B cell (primary cell): ENCODE data around the gene PCDH8. TPM values are rescaled to one million over a fixed set of nuclear protein-coding genes. Genes with fewer than 3 reads are reported as not detected.
A peak's percentile ranks its signal among the peaks of the same experiment; 100 is the strongest.

Source experiments
- ATAC-seq: fragments of 200-7000 bp; cut with Tn5 transposase; one replicate; pipeline ENCODE4 v1.10.0; 2021; ENCODE audit warnings: low read depth, mild to moderate bottlenecking, moderate number of reproducible peaks, moderate library complexity
- CTCF ChIA-PET: fragments of 350-600 bp; sonication (Branson Sonifier 250); formaldehyde crosslinking; loops from one replicate; lab custom pipeline; 2021; ENCODE audit warnings: antibody characterized with exemption, inconsistent platforms; lab: Charles Lee
- POLR2A ChIA-PET: fragments of 350-600 bp; sonication (Branson Sonifier 250); formaldehyde crosslinking; loops from one replicate; lab custom pipeline; 2021; ENCODE audit warnings: antibody characterized with exemption; lab: Charles Lee
- DNase-seq: peaks from one replicate; pipeline ENCODE4 v3.0.0; 2013
- H2AFZ ChIP-seq: 2 replicates; pipeline ENCODE4 v1.6.1; 2012; ENCODE audit warnings: mild to moderate bottlenecking, low read depth, low read length; ENCODE audit not compliant: insufficient read depth, poor library complexity, severe bottlenecking
- H3K27ac ChIP-seq, 2 donors: 1 replicate in 1 of 2; 2 replicates in 1 of 2; pipeline ENCODE4 v1.5.1; 2012 to 2013; ENCODE audit warnings: low read length in 2 of 2, mild to moderate bottlenecking in 2 of 2, moderate library complexity in 1 of 2
- H3K27me3 ChIP-seq, 4 experiments: fragments of 200-600 bp in 1 of 4; sonication (generic) in 1 of 4; replicated peaks in 1 of 4; 1 replicate in 2 of 4; 2 replicates in 2 of 4; pipeline versions ENCODE4 v1.6.1 to v1.7.0; 2013 to 2016; ENCODE audit warnings: low read length in 3 of 4, mild to moderate bottlenecking in 2 of 4, mixed read lengths in 1 of 4, moderate library complexity in 1 of 4; ENCODE audit not compliant: insufficient read depth in 4 of 4, control insufficient read depth in 3 of 4; ENCODE audit errors: control extremely low read depth in 1 of 4
- H3K36me3 ChIP-seq, 2 experiments: replicated peaks in 1 of 2; 1 replicate in 1 of 2; 2 replicates in 1 of 2; pipeline versions ENCODE4 v1.6.1 to v1.7.1; 2013; ENCODE audit warnings: low read length in 1 of 2; ENCODE audit not compliant: insufficient read depth in 2 of 2, control insufficient read depth in 1 of 2; ENCODE audit errors: control extremely low read depth in 1 of 2, extremely low read depth in 1 of 2
- H3K4me1 ChIP-seq, 2 donors: fragments of 200-600 bp in 1 of 2; sonication (generic) in 1 of 2; 1 replicate in 1 of 2; 2 replicates in 1 of 2; pipeline versions ENCODE4 v1.5.1 to v1.6.1; 2013 to 2017; ENCODE audit warnings: low read length in 2 of 2; ENCODE audit not compliant: control insufficient read depth in 2 of 2, insufficient read depth in 2 of 2
- H3K4me2 ChIP-seq: replicated peaks from 2 replicates; pipeline ENCODE3; 2012; ENCODE audit warnings: mild to moderate bottlenecking, low read depth, low read length; ENCODE audit not compliant: poor library complexity, severe bottlenecking
- H3K4me3 ChIP-seq, 5 experiments: fragments of 200-600 bp in 1 of 5; sonication (generic) in 1 of 5; 1 replicate in 3 of 5; 2 replicates in 2 of 5; pipeline versions ENCODE4 v1.5.1 to v1.7.0; 2011 to 2016; ENCODE audit warnings: low read length in 4 of 5, mild to moderate bottlenecking in 4 of 5, low read depth in 2 of 5, control low read depth in 1 of 5, moderate library complexity in 1 of 5; ENCODE audit not compliant: insufficient read depth in 1 of 5; ENCODE audit errors: control extremely low read depth in 1 of 5, extremely low read depth in 1 of 5
- H3K79me2 ChIP-seq: fragments of 200-600 bp; sonication (generic); one replicate; pipeline ENCODE4 v1.6.0; 2016; ENCODE audit warnings: low read length; ENCODE audit not compliant: control insufficient read depth, insufficient read depth
- H3K9ac ChIP-seq: fragments of 200-600 bp; sonication (generic); 2 replicates; pipeline ENCODE4 v1.6.1; 2017; ENCODE audit warnings: mild to moderate bottlenecking, low read length, moderate library complexity
- H3K9me3 ChIP-seq, 3 donors: one replicate each; pipeline versions ENCODE4 v1.6.1 to v1.7.1; 2013; ENCODE audit warnings: low read length in 2 of 3; ENCODE audit not compliant: control insufficient read depth in 2 of 3, insufficient read depth in 1 of 3; ENCODE audit errors: control extremely low read depth in 1 of 3
- H4K20me1 ChIP-seq: 2 replicates; pipeline ENCODE4 v1.6.0; 2012; ENCODE audit warnings: mild to moderate bottlenecking, low read length; ENCODE audit not compliant: insufficient read depth, control insufficient read depth, poor library complexity, severe bottlenecking
- H3K27ac Mint-ChIP-seq: one replicate; pipeline ENCODE4 v1.8.0; 2021; ENCODE audit warnings: mixed read lengths
- H3K27me3 Mint-ChIP-seq: one replicate; pipeline ENCODE4 v1.8.0; 2021; ENCODE audit warnings: mixed read lengths
- H3K4me1 Mint-ChIP-seq: one replicate; pipeline ENCODE4 v1.8.0; 2021; ENCODE audit warnings: mixed read lengths
- H3K4me3 Mint-ChIP-seq: one replicate; pipeline ENCODE4 v1.8.0; 2021; ENCODE audit warnings: mixed read lengths
- H3K9me3 Mint-ChIP-seq: one replicate; pipeline ENCODE4 v1.8.0; 2022; ENCODE audit warnings: mixed read lengths; ENCODE audit not compliant: insufficient read depth
- CTCF ChIP-seq: fragments of 200-600 bp; IDR thresholded peaks from one replicate; pipeline ENCODE4 v1.8.0; 2022; ENCODE audit warnings: antibody characterized with exemption, mild to moderate bottlenecking
- EZH2 ChIP-seq: IDR thresholded peaks from 2 replicates; pipeline ENCODE4 v1.6.1; 2012; ENCODE audit warnings: borderline replicate concordance, low read depth, mild to moderate bottlenecking, moderate library complexity, low read length; ENCODE audit not compliant: insufficient read depth, poor library complexity, severe bottlenecking
- WGBS: methylation state at CpG from one replicate; pipeline ENCODE4 v1.1.5; 2013; ENCODE audit warnings: missing lambda C conversion rate; ENCODE audit not compliant: insufficient coverage; 5-methylcytosine and 5-hydroxymethylcytosine counted together
- intact Hi-C: fragments of 100-400 bp; cut with micrococcal nuclease; formaldehyde crosslinking; loops from one replicate; pipeline ENCODE4 v1.10.0; 2022
- polyA plus RNA-seq: library from polyadenylated mRNA; depleted of rRNA; stranded (reverse); fragments of >200 nt; gene quantifications from 2 replicates; pipeline ENCODE4 v1.2.3, GENCODE V29; 2012
- total RNA-seq, 2 donors: library from RNA; stranded (reverse); fragments of 120-200 nt in 1 of 2; gene quantifications; 1 replicate in 1 of 2; 2 replicates in 1 of 2; pipeline versions ENCODE4 v1.2.3 to v1.2.4, GENCODE V29; 2013 to 2022

Gene PCDH8
- total and polyA plus RNA-seq, 2 donors (not counting 1 experiment from before 2014, with no cell fraction given): not detected

GRCh38 chr13:52864941-52865340 lies 16.5 kb upstream of the PCDH8 start:
- Histone ChIP-seq H3K36me3 (no peaks in the 10 kb centered on the region), H3K27ac (no peak overlapping the region), H3K4me2 (no peak overlapping the region), H3K4me3 (no peak overlapping the region), H3K9ac (no peak overlapping the region), H3K4me1 (no peaks in the 10 kb centered on the region), H4K20me1 (no peaks in the 10 kb centered on the region), H3K79me2 (no peaks in the 10 kb centered on the region), H3K9me3 (no peaks in the 10 kb centered on the region), H3K27me3 (peaks cover 0 to 3% (median 0%) of the 10 kb centered on the region in 4 experiments), H2AFZ (no peak overlapping the region)
- POLR2A ChIA-PET: no interaction called here
- Mint-ChIP-seq H3K4me1 (no peaks in the 10 kb centered on the region), H3K27me3 (peaks cover 1% of the 10 kb centered on the region), H3K4me3 (no peak overlapping the region), H3K27ac (no peak overlapping the region), H3K9me3 (no peaks in the 10 kb centered on the region)
- intact Hi-C loops: no loop called here
- no peak for DNase-seq
- CTCF ChIA-PET: no interaction called here
- ATAC-seq: no peak
- no peak for TF ChIP-seq EZH2
- no peak for TF ChIP-seq CTCF
- WGBS: no CpG with 5 or more reads among the region's 1 CpG

GRCh38 chr13:52862358-52863206 lies 14.1 kb upstream of the PCDH8 start:
- no peak overlapping the region for H3K4me3 ChIP-seq
- no peaks in the 10 kb centered on the region for H3K79me2 ChIP-seq
- no peaks in the 10 kb centered on the region for H3K9me3 Mint-ChIP-seq
- H3K27ac ChIP-seq: no peak overlapping the region
- peaks cover 0 to 3% (median under 1%) of the 10 kb centered on the region in 4 experiments for H3K27me3 ChIP-seq
- DNase-seq (peak; percentile 14), ATAC-seq (no peak)
- CTCF ChIA-PET: interaction anchor here (0.5 to 2.3 kb wide), 5 partner anchors 14 to 289 kb away, joined by 3 to 15 read pairs (median 3); no protein-coding TSS in a partner anchor
- no peak overlapping the region for H3K9ac ChIP-seq
- no peak overlapping the region for H3K4me2 ChIP-seq
- no peaks in the 10 kb centered on the region for H3K36me3 ChIP-seq
- no peaks in the 10 kb centered on the region for H3K4me1 ChIP-seq
- no peaks in the 10 kb centered on the region for H3K4me1 Mint-ChIP-seq
- H2AFZ ChIP-seq: no peak overlapping the region
- POLR2A ChIA-PET: no interaction called here
- intact Hi-C loops: no loop called here
- 73% methylated on average over 1 of the region's 3 CpGs for WGBS
- peaks cover 15% of the 10 kb centered on the region for H3K27me3 Mint-ChIP-seq
- TF ChIP-seq CTCF (peak; percentile 56), EZH2 (no peak)
- no peak overlapping the region for H3K4me3 Mint-ChIP-seq
- no peaks in the 10 kb centered on the region for H4K20me1 ChIP-seq
- peaks cover 0 to 1% (median 0%) of the 10 kb centered on the region in 3 donors for H3K9me3 ChIP-seq
- no peak overlapping the region for H3K27ac Mint-ChIP-seq
